Measurements from ENCODE around the gene OLFM4. TPM values are rescaled to one million over a fixed set of nuclear protein-coding genes. Genes with fewer than 3 reads are reported as not detected.

Gene OLFM4
- total RNA-seq, 5 donors from 2014 or later (not counting 1 experiment from before 2014, with no cell fraction given), result 0.10 to 0.16 (median 0.15) TPM; not detected in 2

- ATAC-seq (replicated peaks in 1 of 4), result no peak
- no peaks in the 10 kb centered on the region for H3K36me3 ChIP-seq (ENCODE audit: control insufficient read depth in 2 of 2, extremely low read depth in 1 of 2, insufficient read depth in 1 of 2, low read length in 1 of 2)
- H3K27ac Mint-ChIP-seq, result no peak overlapping the region
These were observed 69.8 kb downstream of the OLFM4 start for GRCh38 chr13:53098455-53098854.

GRCh38 chr13:53100394-53101063, 71.9 kb downstream of the OLFM4 start:
- H3K27me3 Mint-ChIP-seq, result peaks cover 7 to 12% of the 10 kb centered on the region in 2 donors
- H3K36me3 Mint-ChIP-seq, result no peaks in the 10 kb centered on the region
- ChIA-PET POLR2A (no interaction called here), CTCF (no interaction called here)
- no peak overlapping the region for H3K4me3 Mint-ChIP-seq
- Histone ChIP-seq H3K9me3 (no peaks in the 10 kb centered on the region), H3K4me3 (ENCODE audit: control insufficient read depth in 1 of 2, extremely low read depth in 1 of 2, low read length in 1 of 2) (no peak overlapping the region), H3K4me1 (ENCODE audit: control insufficient read depth in 1 of 2, extremely low read depth in 1 of 2, insufficient read depth in 2 of 2, low read length in 2 of 2) (no peaks in the 10 kb centered on the region), H3K36me3 (ENCODE audit: control insufficient read depth in 2 of 2, extremely low read depth in 1 of 2, insufficient read depth in 1 of 2, low read length in 1 of 2) (no peaks in the 10 kb centered on the region), H3K27me3 (replicated peaks in 1 of 2; ENCODE audit: control insufficient read depth in 2 of 2, extremely low read depth in 1 of 2, insufficient read depth in 2 of 2, low read length in 1 of 2) (no peaks in the 10 kb centered on the region), H3K27ac (ENCODE audit: low read length) (no peak overlapping the region)
- ATAC-seq (replicated peaks in 1 of 4) (no peak), DNase-seq (no peak)
- peaks cover 5% of the 10 kb centered on the region in 3 donors for H3K9me3 Mint-ChIP-seq
- WGBS (ENCODE audit: insufficient coverage), result no CpG with 5 or more reads among the region's 1 CpG
- no peak overlapping the region for H3K27ac Mint-ChIP-seq
- no peaks in the 10 kb centered on the region for H3K4me1 Mint-ChIP-seq

More at GRCh38 chr13:53098455-53098854, 69.8 kb downstream of the OLFM4 start:
- Histone ChIP-seq H3K4me3 (ENCODE audit: control insufficient read depth in 1 of 2, extremely low read depth in 1 of 2, low read length in 1 of 2) (no peak overlapping the region), H3K9me3 (no peaks in the 10 kb centered on the region), H3K4me1 (ENCODE audit: control insufficient read depth in 1 of 2, extremely low read depth in 1 of 2, insufficient read depth in 2 of 2, low read length in 2 of 2) (no peaks in the 10 kb centered on the region), H3K27me3 (replicated peaks in 1 of 2; ENCODE audit: control insufficient read depth in 2 of 2, extremely low read depth in 1 of 2, insufficient read depth in 2 of 2, low read length in 1 of 2) (no peaks in the 10 kb centered on the region), H3K27ac (ENCODE audit: low read length) (no peak overlapping the region)
- H3K27me3 Mint-ChIP-seq, result peaks cover 7 to 12% of the 10 kb centered on the region in 2 donors
- POLR2A ChIA-PET, result no interaction called here
- CTCF ChIA-PET, result interaction anchor here in 1 of 2 donors (0.8 kb wide), 1 partner anchor 20 kb away, joined by 3 read pairs; no protein-coding TSS in a partner anchor
- no peaks in the 10 kb centered on the region for H3K4me1 Mint-ChIP-seq
- H3K36me3 Mint-ChIP-seq, result no peaks in the 10 kb centered on the region
- no peak for DNase-seq
- H3K9me3 Mint-ChIP-seq, result peaks cover 5% of the 10 kb centered on the region in 3 donors
- H3K4me3 Mint-ChIP-seq, result no peak overlapping the region

Other genes starting within 250 kb of the OLFM4 start
- not detected for gene PCDH8, start 180.2 kb upstream of the OLFM4 start, total RNA-seq

All from T-cell (primary cell).